HEK293 (cell line): ENCODE measurements around the gene RNF169.
A peak's percentile ranks its signal among the peaks of the same experiment; 100 is the strongest.

Source experiments
- GLIS2 ChIP-seq: fragments of 450-650 bp; formaldehyde crosslinking; IDR thresholded peaks from 2 replicates; pipeline ENCODE4 v1.5.1; 2016; ENCODE audit warnings: missing biosample characterization, missing genetic modification characterization
- SP3 ChIP-seq: fragments of 450-650 bp; formaldehyde crosslinking; IDR thresholded peaks from 2 replicates; pipeline ENCODE4 v1.5.1; 2016; ENCODE audit warnings: missing biosample characterization, missing genetic modification characterization
- SP7 ChIP-seq: fragments of 450-650 bp; formaldehyde crosslinking; IDR thresholded peaks from 2 replicates; pipeline ENCODE4 v1.5.1; 2016; ENCODE audit warnings: missing biosample characterization, missing genetic modification characterization
- ZBTB20 ChIP-seq: fragments of 450-650 bp; formaldehyde crosslinking; IDR thresholded peaks from 2 replicates; pipeline ENCODE4 v1.5.1; 2016; ENCODE audit warnings: missing biosample characterization, missing genetic modification characterization
- ZBTB48 ChIP-seq: fragments of 450-650 bp; formaldehyde crosslinking; IDR thresholded peaks from 2 replicates; pipeline ENCODE4 v1.5.1; 2016; ENCODE audit warnings: missing biosample characterization, missing genetic modification characterization
- ZNF19 ChIP-seq: fragments of 450-650 bp; formaldehyde crosslinking; IDR thresholded peaks from 2 replicates; pipeline ENCODE4; 2016; ENCODE audit warnings: missing biosample characterization, missing genetic modification characterization, low read depth
- ZNF335 ChIP-seq: fragments of 450-650 bp; formaldehyde crosslinking; conservative IDR thresholded peaks from 2 replicates; pipeline ENCODE4 v1.5.1; 2016; ENCODE audit warnings: missing biosample characterization, missing genetic modification characterization
- ZNF350 ChIP-seq: fragments of 450-650 bp; formaldehyde crosslinking; IDR thresholded peaks from 2 replicates; pipeline ENCODE4 v1.5.0; 2017; ENCODE audit warnings: missing biosample characterization, mild to moderate bottlenecking, missing genetic modification characterization
- ZNF404 ChIP-seq: fragments of 450-650 bp; formaldehyde crosslinking; IDR thresholded peaks from 2 replicates; pipeline ENCODE4 v1.5.1; 2017; ENCODE audit warnings: missing biosample characterization, missing genetic modification characterization
- ZNF549 ChIP-seq: fragments of 450-650 bp; IDR thresholded peaks from 2 replicates; pipeline ENCODE4 v1.5.1; 2018; ENCODE audit warnings: missing biosample characterization, missing genetic modification characterization, mild to moderate bottlenecking, inconsistent platforms, moderate library complexity
- ZNF561 ChIP-seq: fragments of 450-650 bp; IDR thresholded peaks from 2 replicates; pipeline ENCODE4 v1.5.1; 2018; ENCODE audit warnings: missing biosample characterization, missing genetic modification characterization, borderline replicate concordance
- ZNF624 ChIP-seq: fragments of 450-650 bp; formaldehyde crosslinking; IDR thresholded peaks from 2 replicates; pipeline ENCODE4 v1.5.1; 2017; ENCODE audit warnings: missing biosample characterization, missing genetic modification characterization
- ZNF747 ChIP-seq: fragments of 450-650 bp; formaldehyde crosslinking; IDR thresholded peaks from 2 replicates; pipeline ENCODE4 v1.5.1; 2016; ENCODE audit warnings: missing biosample characterization, missing genetic modification characterization
- ZNF830 ChIP-seq: fragments of 450-650 bp; IDR thresholded peaks from 2 replicates; pipeline ENCODE4 v1.5.0; 2018; ENCODE audit warnings: missing biosample characterization, missing genetic modification characterization, low read depth, mild to moderate bottlenecking, moderate library complexity
- ZNF843 ChIP-seq: fragments of 450-650 bp; formaldehyde crosslinking; IDR thresholded peaks from 2 replicates; pipeline ENCODE4 v1.5.1; 2016; ENCODE audit warnings: missing biosample characterization, missing genetic modification characterization
- ZSCAN16 ChIP-seq: fragments of 450-650 bp; formaldehyde crosslinking; IDR thresholded peaks from 2 replicates; pipeline ENCODE4 v1.5.1; 2016; ENCODE audit warnings: missing biosample characterization, missing genetic modification characterization
- TF ChIP-seq, protein P1 (sequence below): fragments of 450-650 bp; formaldehyde crosslinking; IDR thresholded peaks from 2 replicates; pipeline ENCODE4 v1.5.1; 2017; ENCODE audit warnings: missing biosample characterization, missing genetic modification characterization
- TF ChIP-seq, protein P2 (sequence below): fragments of 450-650 bp; formaldehyde crosslinking; IDR thresholded peaks from 2 replicates; pipeline ENCODE4 v1.5.1; 2017; ENCODE audit warnings: missing biosample characterization, missing genetic modification characterization
- TF ChIP-seq, protein P3 (sequence below): fragments of 450-650 bp; formaldehyde crosslinking; IDR thresholded peaks from 2 replicates; pipeline ENCODE4 v1.5.1; 2017; ENCODE audit warnings: missing biosample characterization, missing genetic modification characterization
- TF ChIP-seq, protein P4 (sequence below): fragments of 450-650 bp; formaldehyde crosslinking; IDR thresholded peaks from 2 replicates; pipeline ENCODE4; 2016; ENCODE audit warnings: missing biosample characterization, missing genetic modification characterization
- TF ChIP-seq, protein P5 (sequence below): fragments of 450-650 bp; formaldehyde crosslinking; IDR thresholded peaks from 2 replicates; pipeline ENCODE4 v1.5.1; 2016; ENCODE audit warnings: missing biosample characterization, missing genetic modification characterization
- TF ChIP-seq, protein P6 (sequence below): fragments of 450-650 bp; formaldehyde crosslinking; optimal IDR thresholded peaks from 2 replicates; pipeline ENCODE3; 2016; ENCODE audit warnings: missing biosample characterization, mild to moderate bottlenecking, missing genetic modification characterization
- TF ChIP-seq, protein P7 (sequence below): fragments of 450-650 bp; formaldehyde crosslinking; IDR thresholded peaks from 2 replicates; pipeline ENCODE4 v1.5.1; 2016; ENCODE audit warnings: missing biosample characterization, missing genetic modification characterization
- TF ChIP-seq, protein P8 (sequence below): fragments of 450-650 bp; formaldehyde crosslinking; IDR thresholded peaks from 2 replicates; pipeline ENCODE4 v1.5.1; 2016; ENCODE audit warnings: missing biosample characterization, missing genetic modification characterization

The RNF169 gene

DNA sequence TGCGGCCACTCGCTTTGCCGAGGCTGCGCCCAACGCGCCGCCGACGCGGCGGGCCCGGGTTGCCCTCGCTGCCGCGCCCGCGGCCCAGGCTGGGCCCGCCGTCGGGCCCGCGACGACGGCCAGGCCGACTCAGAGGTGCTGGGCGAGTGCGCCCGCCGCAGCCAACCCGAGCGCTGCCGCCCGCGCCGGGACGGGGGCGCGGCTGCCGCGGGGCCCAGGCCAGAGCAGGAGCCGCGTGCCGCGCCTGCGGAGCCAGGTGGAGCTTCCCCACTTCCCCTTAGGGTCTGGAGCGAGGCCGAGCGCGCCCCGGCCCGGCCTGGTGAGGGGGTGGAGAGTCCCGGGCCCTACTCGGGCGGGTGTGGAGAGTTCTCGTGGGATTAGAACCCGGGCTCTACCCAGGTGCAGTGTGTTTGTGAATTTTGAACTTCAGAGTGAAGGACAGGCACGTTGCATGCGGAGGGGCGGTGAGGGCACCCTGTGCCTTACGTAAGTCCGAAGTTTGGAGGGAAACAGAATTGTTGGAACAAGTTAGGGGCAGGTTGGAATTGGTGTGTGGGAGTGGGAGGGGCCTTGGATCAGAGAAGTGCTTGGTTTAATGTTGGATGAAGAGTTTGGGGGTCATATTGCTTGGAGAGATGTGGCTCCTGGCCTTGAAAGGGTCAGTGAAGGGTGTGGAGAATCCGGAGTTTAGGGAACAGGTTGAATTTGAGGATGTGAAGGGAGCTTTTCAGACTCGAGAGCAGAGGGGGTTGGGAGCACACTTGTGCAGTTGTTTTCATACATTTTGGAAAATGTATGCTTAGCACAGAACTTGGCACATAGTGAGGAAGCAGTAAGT is 697 bp downstream of the RNF169 start (continued):
- peak; percentile 58 for TF ChIP-seq SP3 (tag by site-specific recombination)
- TF ChIP-seq ZNF830: no peak
- TF ChIP-seq, protein P1, sequence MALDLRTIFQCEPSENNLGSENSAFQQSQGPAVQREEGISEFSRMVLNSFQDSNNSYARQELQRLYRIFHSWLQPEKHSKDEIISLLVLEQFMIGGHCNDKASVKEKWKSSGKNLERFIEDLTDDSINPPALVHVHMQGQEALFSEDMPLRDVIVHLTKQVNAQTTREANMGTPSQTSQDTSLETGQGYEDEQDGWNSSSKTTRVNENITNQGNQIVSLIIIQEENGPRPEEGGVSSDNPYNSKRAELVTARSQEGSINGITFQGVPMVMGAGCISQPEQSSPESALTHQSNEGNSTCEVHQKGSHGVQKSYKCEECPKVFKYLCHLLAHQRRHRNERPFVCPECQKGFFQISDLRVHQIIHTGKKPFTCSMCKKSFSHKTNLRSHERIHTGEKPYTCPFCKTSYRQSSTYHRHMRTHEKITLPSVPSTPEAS: no peak
- peak; percentile 97 for TF ChIP-seq ZBTB20 (tag by site-specific recombination)
- TF ChIP-seq ZNF747: no peak
- TF ChIP-seq, protein P2, sequence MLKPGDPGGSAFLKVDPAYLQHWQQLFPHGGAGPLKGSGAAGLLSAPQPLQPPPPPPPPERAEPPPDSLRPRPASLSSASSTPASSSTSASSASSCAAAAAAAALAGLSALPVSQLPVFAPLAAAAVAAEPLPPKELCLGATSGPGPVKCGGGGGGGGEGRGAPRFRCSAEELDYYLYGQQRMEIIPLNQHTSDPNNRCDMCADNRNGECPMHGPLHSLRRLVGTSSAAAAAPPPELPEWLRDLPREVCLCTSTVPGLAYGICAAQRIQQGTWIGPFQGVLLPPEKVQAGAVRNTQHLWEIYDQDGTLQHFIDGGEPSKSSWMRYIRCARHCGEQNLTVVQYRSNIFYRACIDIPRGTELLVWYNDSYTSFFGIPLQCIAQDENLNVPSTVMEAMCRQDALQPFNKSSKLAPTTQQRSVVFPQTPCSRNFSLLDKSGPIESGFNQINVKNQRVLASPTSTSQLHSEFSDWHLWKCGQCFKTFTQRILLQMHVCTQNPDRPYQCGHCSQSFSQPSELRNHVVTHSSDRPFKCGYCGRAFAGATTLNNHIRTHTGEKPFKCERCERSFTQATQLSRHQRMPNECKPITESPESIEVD (tag by site-specific recombination): no peak
- TF ChIP-seq, protein P3, sequence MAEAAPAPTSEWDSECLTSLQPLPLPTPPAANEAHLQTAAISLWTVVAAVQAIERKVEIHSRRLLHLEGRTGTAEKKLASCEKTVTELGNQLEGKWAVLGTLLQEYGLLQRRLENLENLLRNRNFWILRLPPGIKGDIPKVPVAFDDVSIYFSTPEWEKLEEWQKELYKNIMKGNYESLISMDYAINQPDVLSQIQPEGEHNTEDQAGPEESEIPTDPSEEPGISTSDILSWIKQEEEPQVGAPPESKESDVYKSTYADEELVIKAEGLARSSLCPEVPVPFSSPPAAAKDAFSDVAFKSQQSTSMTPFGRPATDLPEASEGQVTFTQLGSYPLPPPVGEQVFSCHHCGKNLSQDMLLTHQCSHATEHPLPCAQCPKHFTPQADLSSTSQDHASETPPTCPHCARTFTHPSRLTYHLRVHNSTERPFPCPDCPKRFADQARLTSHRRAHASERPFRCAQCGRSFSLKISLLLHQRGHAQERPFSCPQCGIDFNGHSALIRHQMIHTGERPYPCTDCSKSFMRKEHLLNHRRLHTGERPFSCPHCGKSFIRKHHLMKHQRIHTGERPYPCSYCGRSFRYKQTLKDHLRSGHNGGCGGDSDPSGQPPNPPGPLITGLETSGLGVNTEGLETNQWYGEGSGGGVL (tag by site-specific recombination): peak; percentile 50
- TF ChIP-seq ZNF843: no peak
- TF ChIP-seq, protein P4, sequence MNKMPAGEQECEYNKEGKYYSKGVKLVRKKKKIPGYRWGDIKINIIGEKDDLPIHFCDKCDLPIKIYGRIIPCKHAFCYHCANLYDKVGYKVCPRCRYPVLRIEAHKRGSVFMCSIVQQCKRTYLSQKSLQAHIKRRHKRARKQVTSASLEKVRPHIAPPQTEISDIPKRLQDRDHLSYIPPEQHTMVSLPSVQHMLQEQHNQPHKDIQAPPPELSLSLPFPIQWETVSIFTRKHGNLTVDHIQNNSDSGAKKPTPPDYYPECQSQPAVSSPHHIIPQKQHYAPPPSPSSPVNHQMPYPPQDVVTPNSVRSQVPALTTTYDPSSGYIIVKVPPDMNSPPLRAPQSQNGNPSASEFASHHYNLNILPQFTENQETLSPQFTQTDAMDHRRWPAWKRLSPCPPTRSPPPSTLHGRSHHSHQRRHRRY (tag by site-specific recombination): no peak
- TF ChIP-seq, protein P5, sequence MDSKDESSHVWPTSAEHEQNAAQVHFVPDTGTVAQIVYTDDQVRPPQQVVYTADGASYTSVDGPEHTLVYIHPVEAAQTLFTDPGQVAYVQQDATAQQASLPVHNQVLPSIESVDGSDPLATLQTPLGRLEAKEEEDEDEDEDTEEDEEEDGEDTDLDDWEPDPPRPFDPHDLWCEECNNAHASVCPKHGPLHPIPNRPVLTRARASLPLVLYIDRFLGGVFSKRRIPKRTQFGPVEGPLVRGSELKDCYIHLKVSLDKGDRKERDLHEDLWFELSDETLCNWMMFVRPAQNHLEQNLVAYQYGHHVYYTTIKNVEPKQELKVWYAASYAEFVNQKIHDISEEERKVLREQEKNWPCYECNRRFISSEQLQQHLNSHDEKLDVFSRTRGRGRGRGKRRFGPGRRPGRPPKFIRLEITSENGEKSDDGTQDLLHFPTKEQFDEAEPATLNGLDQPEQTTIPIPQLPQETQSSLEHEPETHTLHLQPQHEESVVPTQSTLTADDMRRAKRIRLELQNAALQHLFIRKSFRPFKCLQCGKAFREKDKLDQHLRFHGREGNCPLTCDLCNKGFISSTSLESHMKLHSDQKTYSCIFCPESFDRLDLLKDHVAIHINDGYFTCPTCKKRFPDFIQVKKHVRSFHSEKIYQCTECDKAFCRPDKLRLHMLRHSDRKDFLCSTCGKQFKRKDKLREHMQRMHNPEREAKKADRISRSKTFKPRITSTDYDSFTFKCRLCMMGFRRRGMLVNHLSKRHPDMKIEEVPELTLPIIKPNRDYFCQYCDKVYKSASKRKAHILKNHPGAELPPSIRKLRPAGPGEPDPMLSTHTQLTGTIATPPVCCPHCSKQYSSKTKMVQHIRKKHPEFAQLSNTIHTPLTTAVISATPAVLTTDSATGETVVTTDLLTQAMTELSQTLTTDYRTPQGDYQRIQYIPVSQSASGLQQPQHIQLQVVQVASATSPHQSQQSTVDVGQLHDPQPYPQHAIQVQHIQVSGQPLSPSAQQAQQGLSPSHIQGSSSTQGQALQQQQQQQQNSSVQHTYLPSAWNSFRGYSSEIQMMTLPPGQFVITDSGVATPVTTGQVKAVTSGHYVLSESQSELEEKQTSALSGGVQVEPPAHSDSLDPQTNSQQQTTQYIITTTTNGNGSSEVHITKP (tag by site-specific recombination): peak; percentile 64
- TF ChIP-seq ZBTB48: peak; percentile 99
- TF ChIP-seq ZNF561 (tag by site-specific recombination): no peak
- peak; percentile 90 for TF ChIP-seq ZNF335 (tag by site-specific recombination)
- TF ChIP-seq, protein P6, sequence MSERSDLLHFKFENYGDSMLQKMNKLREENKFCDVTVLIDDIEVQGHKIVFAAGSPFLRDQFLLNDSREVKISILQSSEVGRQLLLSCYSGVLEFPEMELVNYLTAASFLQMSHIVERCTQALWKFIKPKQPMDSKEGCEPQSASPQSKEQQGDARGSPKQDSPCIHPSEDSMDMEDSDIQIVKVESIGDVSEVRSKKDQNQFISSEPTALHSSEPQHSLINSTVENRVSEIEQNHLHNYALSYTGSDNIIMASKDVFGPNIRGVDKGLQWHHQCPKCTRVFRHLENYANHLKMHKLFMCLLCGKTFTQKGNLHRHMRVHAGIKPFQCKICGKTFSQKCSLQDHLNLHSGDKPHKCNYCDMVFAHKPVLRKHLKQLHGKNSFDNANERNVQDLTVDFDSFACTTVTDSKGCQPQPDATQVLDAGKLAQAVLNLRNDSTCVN: peak; percentile 69
- TF ChIP-seq, protein P7, sequence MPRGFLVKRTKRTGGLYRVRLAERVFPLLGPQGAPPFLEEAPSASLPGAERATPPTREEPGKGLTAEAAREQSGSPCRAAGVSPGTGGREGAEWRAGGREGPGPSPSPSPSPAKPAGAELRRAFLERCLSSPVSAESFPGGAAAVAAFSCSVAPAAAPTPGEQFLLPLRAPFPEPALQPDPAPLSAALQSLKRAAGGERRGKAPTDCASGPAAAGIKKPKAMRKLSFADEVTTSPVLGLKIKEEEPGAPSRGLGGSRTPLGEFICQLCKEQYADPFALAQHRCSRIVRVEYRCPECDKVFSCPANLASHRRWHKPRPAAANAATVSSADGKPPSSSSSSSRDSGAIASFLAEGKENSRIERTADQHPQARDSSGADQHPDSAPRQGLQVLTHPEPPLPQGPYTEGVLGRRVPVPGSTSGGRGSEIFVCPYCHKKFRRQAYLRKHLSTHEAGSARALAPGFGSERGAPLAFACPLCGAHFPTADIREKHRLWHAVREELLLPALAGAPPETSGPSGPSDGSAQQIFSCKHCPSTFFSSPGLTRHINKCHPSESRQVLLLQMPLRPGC (tag by site-specific recombination): no peak
- TF ChIP-seq ZSCAN16: no peak
- no peak for TF ChIP-seq GLIS2
- 0 out of 2 replicates have a peak, but pooled peaks have one; percentile 29 for TF ChIP-seq SP7 (tag by site-specific recombination)
- TF ChIP-seq, protein P8, sequence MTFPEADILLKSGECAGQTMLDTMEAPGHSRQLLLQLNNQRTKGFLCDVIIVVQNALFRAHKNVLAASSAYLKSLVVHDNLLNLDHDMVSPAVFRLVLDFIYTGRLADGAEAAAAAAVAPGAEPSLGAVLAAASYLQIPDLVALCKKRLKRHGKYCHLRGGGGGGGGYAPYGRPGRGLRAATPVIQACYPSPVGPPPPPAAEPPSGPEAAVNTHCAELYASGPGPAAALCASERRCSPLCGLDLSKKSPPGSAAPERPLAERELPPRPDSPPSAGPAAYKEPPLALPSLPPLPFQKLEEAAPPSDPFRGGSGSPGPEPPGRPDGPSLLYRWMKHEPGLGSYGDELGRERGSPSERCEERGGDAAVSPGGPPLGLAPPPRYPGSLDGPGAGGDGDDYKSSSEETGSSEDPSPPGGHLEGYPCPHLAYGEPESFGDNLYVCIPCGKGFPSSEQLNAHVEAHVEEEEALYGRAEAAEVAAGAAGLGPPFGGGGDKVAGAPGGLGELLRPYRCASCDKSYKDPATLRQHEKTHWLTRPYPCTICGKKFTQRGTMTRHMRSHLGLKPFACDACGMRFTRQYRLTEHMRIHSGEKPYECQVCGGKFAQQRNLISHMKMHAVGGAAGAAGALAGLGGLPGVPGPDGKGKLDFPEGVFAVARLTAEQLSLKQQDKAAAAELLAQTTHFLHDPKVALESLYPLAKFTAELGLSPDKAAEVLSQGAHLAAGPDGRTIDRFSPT (tag by site-specific recombination): no peak
- TF ChIP-seq ZNF549 (tag by site-specific recombination): no peak
- no peak for TF ChIP-seq ZNF19 (tag by site-specific recombination)
- no peak for TF ChIP-seq ZNF624 (tag by site-specific recombination)
- no peak for TF ChIP-seq ZNF404 (tag by site-specific recombination)
- no peak for TF ChIP-seq ZNF350 (tag by site-specific recombination)
